Activated CD4-positive, alpha-beta T cell treated with anti-CD3 and anti-CD28 coated beads, Interleukin-2, Interleukin-4, amounts not matched to agents 100 ng/mL and 50 ng/mL, durations not matched to agents 16 hours and 8 hours (primary cell): ENCODE measurements around the gene NR3C2.
"Not testable (repeated sequence)": the region's sequence is repeated elsewhere in the genome, so short reads cannot be mapped to it uniquely, and the experiment has no call there.

ENCODE experiments used
- DNase-seq: peaks from one replicate; pipeline ENCODE4 v3.0.0-alpha.2; 2020; ENCODE audit warnings: low spot score

Gene NR3C2

GRCh38 chr4:148170408-148171365, 271.5 kb downstream of the NR3C2 start:
- DNase-seq, result no peak

GRCh38 chr4:148166132-148166591, 276.1 kb downstream of the NR3C2 start:
- DNase-seq, result no peak

GRCh38 chr4:148164557-148164956, 277.7 kb downstream of the NR3C2 start:
- DNase-seq, result no peak

GRCh38 chr4:148162991-148163390, 279.2 kb downstream of the NR3C2 start:
- DNase-seq, result no peak

GRCh38 chr4:148162519-148162918, 279.7 kb downstream of the NR3C2 start:
- no peak for DNase-seq

- DNase-seq, result no peak
Observed at GRCh38 chr4:148161601-148162000, 280.6 kb downstream of the NR3C2 start.

- no peak for DNase-seq
Observed at GRCh38 chr4:148159793-148160192, 282.4 kb downstream of the NR3C2 start.

- DNase-seq, result no peak
Observed at GRCh38 chr4:148154769-148155168, 287.4 kb downstream of the NR3C2 start.

- DNase-seq, result no peak
Observed at GRCh38 chr4:148152868-148153625, 289.2 kb downstream of the NR3C2 start.

- DNase-seq, result no peak
Observed at GRCh38 chr4:148151806-148152205, 290.4 kb downstream of the NR3C2 start.

- DNase-seq, result no peak
Observed at GRCh38 chr4:148145475-148145874, 296.7 kb downstream of the NR3C2 start.

- no peak for DNase-seq
Observed at GRCh38 chr4:148143174-148143573, 299.0 kb downstream of the NR3C2 start.

GRCh38 chr4:148141501-148141900, 300.7 kb downstream of the NR3C2 start:
- DNase-seq, result no peak

GRCh38 chr4:148126825-148127224, 315.4 kb downstream of the NR3C2 start:
- DNase-seq, result no peak

GRCh38 chr4:148124512-148124911, 317.7 kb downstream of the NR3C2 start:
- DNase-seq, result no peak

GRCh38 chr4:148123161-148123560, 319.1 kb downstream of the NR3C2 start:
- DNase-seq, result not testable (repeated sequence)

GRCh38 chr4:148120216-148120615, 322.0 kb downstream of the NR3C2 start:
- no peak for DNase-seq

- no peak for DNase-seq
Observed at GRCh38 chr4:148118633-148119032, 323.6 kb downstream of the NR3C2 start.

GRCh38 chr4:148118179-148118578, 324.0 kb downstream of the NR3C2 start:
- DNase-seq, result no peak

GRCh38 chr4:148116969-148117368, 325.2 kb downstream of the NR3C2 start:
- DNase-seq, result no peak

GRCh38 chr4:148116264-148116663, 325.9 kb downstream of the NR3C2 start:
- DNase-seq, result no peak

GRCh38 chr4:148114436-148114835, 327.8 kb downstream of the NR3C2 start:
- DNase-seq, result no peak
